D721Med (cell line): ENCODE measurements around the gene PPFIA3.

Source experiments
- DNase-seq: peaks from one replicate; pipeline ENCODE4 v3.0.0; 2011; ENCODE audit warnings: low spot score; ENCODE audit not compliant: insufficient read length
- FAIRE-seq: peaks from 2 replicates; lab custom pipeline; 2011; peaks lifted over from hg19 to GRCh38; lab: Jason Lieb, UNC
- CTCF ChIP-seq: IDR thresholded peaks from 2 replicates; pipeline ENCODE4 v1.5.1; 2012; ENCODE audit warnings: mild to moderate bottlenecking, control low read depth; ENCODE audit not compliant: insufficient read depth; ENCODE audit errors: missing control alignments

The PPFIA3 gene

GRCh38 chr19:49103331-49104085 is 15.8 kb upstream of the PPFIA3 start:
- DNase-seq = no peak
- no peak for FAIRE-seq
- TF ChIP-seq CTCF = no peak

DNA sequence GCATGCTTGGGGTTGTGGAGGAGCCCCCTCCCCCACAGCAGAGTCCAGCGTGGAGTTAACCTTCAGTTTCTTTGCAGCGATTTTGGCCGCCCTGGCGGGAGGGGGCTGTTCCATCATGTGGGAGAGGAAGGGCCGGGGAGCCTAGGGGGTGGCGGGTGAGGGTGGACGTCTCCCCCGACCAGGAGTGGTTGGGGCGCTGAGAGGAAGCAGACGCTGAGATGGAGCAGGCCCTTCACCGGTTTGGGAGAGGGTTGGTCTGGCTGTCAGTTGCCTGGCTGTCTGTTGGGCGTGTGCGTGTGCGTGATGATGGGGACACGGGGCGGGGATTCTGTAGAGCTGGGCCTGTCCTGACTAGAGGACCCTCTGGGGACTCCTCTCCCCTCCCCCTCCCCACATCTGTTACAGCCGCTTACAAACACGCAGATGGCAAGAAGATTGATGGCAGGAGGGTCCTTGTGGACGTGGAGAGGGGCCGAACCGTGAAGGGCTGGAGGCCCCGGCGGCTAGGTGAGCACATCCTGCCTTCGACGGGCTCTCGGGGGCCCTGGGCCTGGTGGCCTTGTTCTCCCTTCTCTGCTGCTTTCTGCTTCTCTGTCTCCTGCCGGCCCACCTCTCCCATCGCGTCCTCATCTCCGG is 15.0 kb upstream of the PPFIA3 start:
- FAIRE-seq = no peak
- DNase-seq = no peak
- no peak for TF ChIP-seq CTCF

- FAIRE-seq = no peak
- DNase-seq = no peak
- peak; percentile 83 for TF ChIP-seq CTCF
Observed at GRCh38 chr19:49106648-49107135, 12.7 kb upstream of the PPFIA3 start.

DNA sequence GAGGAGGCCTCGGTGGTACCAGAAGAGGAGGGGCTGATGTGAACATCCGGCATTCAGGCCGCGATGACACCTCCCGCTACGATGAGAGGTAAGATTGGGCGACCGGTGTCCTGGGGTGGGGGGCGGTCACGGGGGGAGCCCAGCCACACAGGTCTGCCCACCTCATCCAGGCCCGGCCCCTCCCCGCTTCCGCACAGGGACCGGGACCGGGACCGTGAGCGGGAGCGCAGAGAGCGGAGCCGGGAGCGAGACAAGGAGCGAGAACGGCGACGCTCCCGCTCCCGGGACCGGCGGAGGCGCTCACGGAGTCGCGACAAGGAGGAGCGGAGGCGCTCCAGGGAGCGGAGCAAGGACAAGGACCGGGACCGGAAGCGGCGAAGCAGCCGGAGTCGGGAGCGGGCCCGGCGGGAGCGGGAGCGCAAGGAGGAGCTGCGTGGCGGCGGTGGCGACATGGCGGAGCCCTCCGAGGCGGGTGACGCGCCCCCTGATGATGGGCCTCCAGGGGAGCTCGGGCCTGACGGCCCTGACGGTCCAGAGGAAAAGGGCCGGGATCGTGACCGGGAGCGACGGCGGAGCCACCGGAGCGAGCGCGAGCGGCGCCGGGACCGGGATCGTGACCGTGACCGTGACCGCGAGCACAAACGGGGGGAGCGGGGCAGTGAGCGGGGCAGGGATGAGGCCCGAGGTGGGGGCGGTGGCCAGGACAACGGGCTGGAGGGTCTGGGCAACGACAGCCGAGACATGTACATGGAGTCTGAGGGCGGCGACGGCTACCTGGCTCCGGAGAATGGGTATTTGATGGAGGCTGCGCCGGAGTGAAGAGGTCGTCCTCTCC is 11.5 kb upstream of the PPFIA3 start:
- no peak for TF ChIP-seq CTCF
- no peak for DNase-seq
- no peak for FAIRE-seq

GRCh38 chr19:49109051-49109450 is 10.3 kb upstream of the PPFIA3 start:
- no peak for DNase-seq
- TF ChIP-seq CTCF = no peak
- no peak for FAIRE-seq

DNA sequence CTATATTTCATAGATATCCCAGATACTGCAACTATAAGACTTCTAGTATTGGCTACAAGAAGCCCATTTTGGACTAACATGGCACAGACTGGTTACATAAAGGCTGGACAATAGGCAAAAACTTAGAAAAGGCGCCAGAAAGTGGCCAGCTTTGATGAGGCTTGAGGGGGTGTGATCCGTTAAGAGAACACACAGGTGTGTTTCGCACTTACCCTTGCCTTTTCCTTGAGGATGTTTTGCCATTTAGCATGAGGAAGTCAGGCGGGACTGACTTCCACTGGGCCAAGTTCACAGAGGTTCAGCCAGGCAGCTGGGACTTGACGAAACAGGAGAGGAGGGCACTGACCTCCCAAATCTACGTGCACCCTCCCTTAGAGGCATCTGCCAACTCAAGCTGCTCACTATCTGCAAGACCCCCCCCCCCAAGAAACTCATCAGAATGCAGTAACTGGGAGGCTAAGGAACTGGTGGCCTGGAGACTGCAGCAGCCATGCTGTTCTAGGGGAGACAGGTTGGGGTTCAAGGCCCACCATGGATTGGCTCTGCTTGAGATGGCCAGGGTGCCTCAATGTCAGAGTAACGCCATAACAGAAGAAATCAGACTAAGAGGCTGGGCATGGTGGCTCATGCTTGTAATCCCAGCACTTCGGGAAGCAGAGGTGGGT is 9.6 kb upstream of the PPFIA3 start:
- FAIRE-seq (no peak), DNase-seq (no peak)
- TF ChIP-seq CTCF = no peak
